Ureter (tissue), 1 donor: Measurements from ENCODE around the gene PLAC1. TPM values are rescaled to one million over a fixed set of nuclear protein-coding genes. Genes with fewer than 3 reads are reported as not detected.

Source experiments
- DNase-seq: peaks from one replicate; pipeline ENCODE4 v3.0.0-alpha.2; 2020; ENCODE audit warnings: low spot score
- total RNA-seq: library from RNA; stranded (reverse); gene quantifications from one replicate; pipeline ENCODE4 v1.2.4, GENCODE V29; 2023
- donor health status: DM: yes; HTN: yes; CAD: no.

Gene PLAC1
- total RNA-seq, 1 donor from 2014 or later = 0.42 TPM

DNA sequence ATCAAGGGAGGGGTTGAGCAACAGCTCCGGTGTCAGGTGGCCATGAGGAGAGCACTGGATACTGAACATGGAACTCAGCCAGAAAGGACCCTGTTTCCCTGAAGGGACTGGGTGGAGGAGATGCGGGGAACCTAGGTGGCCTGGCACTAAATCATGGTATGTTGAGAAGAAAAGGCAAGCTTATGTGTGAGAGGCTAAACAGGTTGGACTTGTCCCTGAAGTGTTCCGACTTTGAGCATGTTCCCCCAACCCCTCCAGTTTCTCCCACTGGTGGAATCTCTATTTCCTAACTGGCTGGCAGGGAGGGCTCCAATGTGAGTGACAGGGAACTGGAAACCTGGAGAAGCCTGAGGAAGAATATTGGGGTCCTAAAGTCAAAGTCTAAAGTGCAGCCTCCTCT lies 69.5 kb downstream of the PLAC1 start:
- DNase-seq = no peak

DNA sequence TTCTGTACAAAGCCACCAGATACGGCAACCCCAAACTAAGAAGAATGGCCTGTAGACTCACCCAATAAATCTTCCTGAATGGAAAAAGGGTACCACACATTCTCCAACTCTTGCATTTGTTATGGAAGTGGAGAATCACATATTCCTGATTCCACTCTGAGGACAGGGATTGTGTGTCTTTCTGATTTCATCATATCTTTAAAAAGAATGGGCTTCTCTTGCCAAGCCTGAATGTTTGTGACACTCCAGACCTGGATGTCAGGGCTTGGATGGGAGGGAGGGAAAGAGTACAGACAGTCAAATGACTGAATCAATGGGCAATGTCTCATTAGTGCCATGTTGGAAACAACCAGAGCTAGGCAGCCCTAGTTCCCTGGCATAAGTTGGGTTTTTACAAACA lies 77.4 kb downstream of the PLAC1 start:
- DNase-seq = no peak

DNA sequence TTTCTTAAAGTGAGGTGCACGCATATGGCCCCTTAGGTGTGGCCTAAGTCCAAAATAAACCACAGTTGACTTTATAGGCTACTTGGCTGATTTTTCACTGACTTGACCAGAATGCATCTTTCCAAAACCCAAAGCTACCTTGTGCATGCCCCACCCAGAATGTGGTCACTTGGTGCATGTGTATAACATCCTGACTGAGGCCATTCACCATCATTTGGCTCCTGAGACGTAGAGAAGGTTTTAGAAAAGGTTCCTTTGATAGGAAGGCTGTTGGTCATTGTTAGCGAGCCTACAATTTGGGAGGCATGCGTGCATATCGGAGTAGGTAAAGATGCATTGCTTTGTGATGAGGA lies 84.6 kb downstream of the PLAC1 start:
- no peak for DNase-seq

DNA sequence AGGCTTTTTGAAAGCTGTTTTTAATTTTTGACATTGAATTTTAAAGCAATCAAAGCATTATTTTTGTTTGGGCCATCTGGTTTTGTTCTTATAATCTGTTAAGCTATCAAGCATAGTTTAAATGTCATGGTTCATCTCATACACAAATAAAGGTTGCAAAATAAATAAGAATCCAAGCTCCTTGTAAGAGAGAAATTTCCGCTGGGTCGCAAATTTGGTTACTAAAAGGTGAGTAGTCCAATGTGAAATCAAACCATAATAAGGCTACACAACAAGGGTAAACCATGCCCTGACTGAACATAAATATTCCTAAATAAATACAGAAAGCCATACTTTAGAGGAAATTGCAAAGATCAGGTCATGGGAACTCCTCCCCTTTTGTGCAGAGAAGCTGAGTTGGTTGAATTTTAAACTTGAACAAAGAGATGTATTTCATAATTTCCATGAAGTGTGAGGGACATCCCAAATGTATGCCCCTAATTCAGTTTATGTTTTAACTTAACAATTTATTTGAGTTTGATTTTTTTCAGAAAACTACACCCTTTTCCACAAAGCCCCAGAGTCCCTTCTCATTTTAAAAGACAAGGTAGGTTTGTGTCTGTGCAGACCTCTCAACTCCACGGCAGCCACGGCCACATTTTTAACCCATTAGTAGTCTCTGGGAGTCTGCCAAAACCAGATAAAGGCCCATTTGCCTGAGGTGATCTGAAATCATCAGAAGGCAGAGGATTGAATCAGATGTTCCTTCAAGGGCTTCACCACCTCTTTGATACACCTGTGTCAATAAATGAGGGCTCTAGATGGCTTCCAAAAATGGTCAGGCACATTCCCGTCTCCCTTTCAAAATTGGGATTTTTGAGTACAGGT lies 85.2 kb downstream of the PLAC1 start:
- no peak for DNase-seq

DNA sequence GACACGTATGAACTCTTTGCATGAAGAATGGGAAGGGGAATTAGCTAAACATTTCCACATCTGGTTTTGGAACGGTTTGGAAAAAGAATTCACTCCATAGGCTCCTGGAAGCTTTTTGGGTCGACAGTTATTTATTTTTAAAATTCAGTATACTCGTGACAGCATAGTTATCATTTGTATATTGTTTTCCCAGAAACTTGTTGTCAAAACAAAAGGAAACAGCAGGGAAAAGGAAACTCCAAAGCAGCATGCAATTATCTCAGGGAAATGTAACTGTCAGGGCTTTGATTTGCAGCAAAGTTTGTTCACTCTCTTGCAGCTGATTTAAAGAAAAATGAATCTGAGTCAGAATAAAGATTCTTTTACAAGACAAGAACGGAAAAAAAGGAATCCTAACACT lies 86.5 kb downstream of the PLAC1 start:
- no peak for DNase-seq

DNA sequence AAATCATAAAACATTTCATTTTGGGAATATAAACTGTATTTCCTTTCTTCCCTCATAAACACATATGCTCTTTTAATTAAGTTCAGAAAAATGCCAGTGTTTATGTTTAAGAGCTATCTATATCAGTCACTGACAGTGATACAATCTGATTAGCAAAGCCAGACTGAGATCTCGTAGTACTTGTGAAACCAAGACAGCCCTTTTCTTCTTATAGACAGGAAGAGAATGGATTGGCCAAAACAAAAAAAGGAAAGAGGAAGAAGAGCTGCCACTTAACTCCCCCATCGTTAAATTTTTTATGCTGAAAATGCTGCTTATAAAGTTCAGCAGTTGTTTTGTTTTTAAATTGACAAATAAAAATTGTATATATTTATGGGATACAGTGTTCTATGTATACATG lies 87.4 kb downstream of the PLAC1 start:
- DNase-seq = no peak

DNA sequence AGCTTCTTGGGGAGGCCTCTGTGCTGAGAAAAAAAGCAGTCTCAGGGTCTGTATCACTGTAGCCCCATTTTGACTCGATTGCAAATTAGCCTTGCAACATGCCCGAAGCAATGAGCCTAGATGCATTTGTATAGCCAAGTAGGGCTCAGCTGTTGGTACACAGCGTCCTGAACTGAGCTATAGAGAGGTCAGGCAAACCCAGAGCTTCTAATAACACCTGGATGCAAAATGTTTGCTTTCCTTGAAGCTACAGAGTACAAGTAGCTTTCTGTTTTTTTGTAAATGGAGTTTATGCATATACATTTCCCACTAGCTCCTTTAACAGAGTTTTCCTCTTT lies 87.8 kb downstream of the PLAC1 start:
- DNase-seq = no peak

DNA sequence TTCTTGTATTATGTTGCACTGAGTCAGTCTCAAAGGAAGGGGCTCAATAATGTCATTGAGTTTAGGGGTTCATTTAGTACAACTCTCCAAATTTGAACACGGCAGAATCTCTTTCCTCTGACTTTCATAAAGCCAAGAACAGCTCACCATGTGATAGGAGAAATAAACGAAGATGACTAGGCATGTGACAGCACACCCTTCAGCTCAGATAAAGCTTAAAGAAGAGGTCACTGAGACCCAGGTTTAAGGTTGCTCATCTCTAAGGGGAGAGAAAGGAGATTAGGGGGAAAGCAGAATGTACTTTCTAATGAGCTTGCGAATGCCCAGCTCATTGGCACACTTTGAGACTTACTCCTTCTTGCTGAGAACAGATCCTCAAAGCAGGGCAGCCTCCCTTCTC lies 89.0 kb downstream of the PLAC1 start:
- no peak for DNase-seq

DNA sequence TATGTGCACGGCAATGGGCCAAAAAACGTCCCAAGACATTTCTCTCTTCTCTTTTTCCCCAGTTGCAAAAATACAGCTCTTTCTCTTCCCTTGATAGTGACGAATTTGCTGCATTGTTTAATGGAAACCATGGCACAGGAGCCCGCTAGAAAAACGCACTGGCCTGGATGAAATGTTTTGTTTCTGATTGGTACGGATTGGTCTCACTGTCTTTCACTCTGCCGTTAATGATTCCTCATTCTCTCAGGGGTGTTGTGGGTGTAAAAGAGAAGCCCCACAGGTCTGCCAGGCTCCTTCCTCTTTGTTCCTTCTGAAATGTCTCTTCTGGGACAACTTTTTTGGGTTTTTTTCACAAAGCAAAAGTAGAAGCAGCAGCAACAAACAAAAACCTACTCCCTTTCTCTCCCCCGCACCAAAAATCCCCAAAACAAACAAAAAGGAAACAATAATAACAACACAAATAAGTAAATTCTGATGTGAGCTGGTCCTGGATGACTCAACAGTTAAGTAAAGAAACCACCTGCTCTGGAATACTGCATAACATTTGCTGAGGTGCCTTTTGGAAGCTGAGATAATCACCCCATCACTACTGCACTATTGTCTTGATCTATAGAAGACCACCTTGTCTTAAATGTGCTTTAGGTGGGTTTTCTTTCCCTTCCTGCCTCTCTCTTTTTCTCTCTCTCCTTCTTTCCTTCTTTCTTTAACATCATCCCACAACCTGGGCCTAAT lies 89.8 kb downstream of the PLAC1 start:
- no peak for DNase-seq

DNA sequence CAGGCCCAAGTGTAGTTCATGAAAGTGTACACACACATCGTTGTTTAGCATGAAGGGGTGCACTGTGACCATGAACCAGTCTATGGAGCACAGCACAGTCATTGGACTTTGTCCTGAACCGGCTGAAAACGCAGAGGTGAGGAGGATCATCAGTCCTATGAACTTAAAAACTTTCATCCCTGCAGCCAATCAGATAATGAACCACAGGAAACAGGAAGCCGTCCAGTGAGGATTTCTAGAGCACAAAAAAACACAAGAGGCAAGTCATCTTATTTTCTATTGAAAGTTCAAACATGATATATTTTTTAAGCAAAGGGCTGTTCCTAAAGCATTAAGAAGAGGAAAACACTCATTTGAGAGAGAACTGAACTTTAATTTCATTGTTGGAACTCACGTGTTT lies 91.8 kb downstream of the PLAC1 start:
- no peak for DNase-seq

DNA sequence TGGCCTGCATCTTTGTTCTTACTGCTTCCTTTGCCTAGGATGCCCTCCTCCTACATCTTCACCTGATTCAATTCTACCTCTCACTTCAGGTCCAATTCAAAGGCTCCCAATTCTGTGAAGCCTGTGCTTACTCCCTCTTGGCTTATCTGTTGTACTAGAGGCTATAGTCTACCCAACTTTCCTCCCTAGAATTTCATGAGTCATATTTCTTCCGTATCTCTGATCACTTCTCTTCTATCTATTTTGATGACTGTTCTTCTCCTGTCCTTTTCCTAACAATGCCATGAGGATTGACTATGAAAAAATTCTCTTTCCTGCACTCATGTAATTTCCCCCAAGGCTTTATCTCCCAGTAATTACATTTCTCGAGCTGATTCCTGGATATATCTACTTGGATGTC lies 96.3 kb downstream of the PLAC1 start:
- DNase-seq = no peak

DNA sequence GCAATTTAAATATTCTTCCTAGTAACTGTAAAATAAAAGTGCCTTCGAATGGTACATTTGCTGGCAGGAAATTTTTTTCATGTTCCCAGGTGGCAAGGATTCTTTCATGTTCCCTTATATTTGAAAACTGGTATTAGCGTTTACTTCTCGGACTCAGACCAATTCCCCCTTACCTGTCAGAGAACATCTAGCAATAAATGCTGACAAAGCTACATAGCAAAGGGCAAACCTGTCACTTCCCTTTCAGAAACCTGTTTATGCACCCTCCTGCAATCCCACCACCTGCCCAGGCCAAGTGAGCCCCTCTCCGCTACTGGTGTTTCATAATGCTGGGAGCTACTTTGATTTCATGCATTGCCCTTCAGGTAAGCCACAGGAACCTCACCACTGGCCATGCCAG lies 100.1 kb downstream of the PLAC1 start:
- DNase-seq = no peak

DNA sequence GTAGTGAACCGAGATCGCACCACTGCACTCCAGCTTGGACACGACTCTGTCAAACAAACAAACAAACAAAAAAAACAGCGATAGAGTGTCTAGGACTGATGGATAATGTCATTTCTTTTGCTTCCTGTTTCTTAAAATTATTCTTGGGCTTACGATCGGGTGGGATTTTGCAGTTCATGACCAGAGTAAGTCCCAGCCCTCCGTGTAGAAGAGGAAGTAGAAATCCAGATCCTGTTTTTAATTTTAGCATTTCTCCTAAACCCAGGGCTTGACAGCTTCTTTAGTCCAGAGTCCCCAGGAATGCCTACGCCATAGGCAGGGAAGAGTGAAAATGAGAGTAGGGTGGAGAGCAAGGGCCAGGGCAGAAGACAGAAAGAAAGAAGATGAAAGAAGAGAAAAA lies 104.0 kb downstream of the PLAC1 start:
- DNase-seq = no peak

DNA sequence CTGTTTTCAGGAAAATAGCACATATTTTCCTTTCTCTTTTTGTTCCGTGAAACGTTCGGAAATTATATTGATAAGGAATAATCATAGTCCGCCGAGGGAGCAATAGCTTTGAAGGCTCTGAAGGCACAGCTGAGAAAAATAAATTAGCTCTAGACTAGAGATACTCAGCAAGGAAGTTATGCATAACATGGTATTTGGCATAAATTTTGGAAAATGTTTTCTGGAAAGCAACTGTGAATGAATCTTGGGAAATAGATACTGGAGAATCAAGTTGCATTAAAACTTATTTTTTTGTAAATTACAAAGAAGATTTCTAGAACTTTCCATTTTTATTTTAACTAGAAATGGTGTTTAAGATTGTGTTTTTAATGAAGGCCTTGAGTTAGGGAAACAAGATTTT lies 105.9 kb downstream of the PLAC1 start:
- DNase-seq = no peak

DNA sequence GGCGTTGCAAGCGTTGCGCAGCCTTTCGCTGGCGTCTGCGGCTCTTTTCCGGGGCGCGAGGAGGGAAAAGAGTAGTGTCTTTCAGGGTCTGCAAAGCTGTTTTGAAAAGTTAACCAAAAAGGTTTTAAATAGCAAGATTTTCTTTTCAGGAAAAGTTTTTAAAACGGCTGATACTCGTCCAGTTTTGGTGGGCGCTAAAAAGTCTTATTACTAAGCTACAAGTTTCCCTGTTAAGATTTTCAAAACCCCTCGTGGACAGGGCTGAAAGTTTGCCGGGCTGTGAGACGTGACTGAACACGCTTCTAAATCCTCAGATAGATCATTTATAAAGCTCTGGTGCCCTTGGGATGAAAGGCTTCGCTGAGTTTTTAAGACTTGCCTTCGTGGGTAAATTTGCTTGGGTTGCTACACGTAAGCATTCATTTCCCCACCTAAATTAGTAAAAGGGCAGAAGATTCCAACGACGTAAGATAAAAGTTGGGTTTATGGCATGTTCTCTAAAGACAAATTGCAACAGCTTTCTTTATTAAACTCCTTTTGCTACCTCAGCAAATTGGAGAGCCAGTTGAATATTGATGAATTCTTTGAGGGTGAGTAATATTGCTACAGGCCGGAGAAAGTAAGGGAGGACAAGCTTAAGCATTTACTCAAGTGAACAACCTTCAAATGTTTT lies 106.8 kb downstream of the PLAC1 start:
- DNase-seq = no peak

DNA sequence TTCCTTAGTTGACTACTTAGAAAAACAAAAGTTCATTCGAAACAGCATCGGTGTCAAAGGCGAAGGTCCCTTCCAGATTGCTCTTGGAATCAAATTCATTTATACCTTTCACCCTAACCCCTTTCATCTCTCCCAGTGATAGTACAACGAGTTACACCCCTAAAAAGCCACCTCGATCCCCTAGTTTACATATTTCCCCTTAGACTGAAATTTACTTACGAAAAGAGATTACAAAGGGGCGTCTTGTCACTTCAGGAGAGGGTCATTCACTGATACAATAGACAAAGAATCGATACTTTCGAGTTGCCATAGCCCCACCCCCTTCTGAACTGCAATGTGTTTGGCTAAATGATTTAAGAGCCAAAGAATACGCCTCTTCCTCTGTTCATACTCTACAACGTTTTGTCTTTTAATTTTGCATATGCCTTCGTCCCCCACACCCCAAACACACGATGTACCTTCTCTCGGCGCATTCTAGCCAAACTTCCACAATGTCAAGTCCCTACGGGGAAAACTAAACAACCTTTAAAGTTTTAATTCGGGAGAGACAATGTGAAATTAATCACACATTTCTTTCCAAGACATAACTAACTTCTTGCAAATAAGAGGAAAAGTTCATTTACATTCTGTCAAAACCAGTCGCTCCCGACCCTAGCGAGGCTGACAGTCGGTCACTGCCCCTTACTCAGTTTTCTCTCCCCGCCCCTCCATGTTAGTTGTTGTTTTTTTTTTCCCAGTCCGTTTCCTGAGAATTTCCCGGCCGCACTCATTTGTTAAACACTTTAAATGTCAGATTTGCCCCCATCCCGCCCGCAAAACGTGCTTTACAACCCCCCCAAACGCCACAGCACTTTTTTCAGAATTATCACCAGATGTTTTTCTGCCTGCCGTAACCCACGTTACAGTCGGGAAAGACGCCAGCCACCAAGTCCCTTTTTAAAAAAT lies 109.7 kb downstream of the PLAC1 start:
- no peak for DNase-seq

DNA sequence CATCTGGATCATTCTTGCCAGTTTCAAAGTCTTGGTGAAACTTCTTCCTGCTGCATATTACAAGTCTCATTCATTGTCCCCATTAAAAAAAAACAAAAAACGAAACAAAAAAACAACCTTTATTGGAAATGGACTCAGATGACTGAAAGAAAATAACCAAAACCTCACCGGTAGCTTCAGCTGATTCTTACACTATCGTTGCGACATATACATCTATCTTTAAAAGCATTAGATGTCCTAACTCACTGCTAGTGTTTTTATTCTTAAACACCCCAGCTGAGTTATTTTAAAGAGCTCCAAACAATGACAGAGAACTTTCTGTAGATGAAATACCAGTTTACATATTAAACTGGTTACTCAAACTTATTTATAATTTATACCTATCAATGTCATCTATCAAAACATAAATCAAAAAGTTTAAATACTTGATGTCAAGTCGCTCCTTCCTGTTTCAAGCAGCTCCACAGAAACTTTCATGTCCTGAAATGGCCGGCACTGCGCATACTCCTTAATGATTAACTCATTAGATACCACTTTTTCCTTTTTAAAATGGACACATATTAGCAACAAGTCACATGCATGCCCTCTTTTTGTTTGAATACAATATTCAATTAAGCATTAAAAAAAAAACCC lies 111.1 kb downstream of the PLAC1 start:
- no peak for DNase-seq

DNA sequence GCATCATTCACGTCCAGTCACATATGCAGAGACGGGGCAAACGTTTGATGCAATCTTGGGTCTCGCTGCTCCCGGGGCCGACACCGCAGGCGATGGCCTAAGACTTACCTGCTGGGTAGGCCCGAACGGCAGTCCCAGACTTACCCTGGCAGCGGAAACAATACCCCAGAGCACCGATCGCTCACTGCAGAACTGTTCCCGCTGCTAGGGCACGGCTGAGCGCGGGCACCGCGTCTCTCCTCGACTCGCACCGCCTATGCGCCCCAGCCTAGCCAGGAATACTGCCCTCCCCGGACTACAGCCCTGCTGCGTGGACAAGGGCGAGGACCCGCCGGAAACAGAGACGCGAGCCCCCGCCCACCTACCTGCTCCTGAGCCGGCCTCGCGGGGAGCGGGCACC lies 112.1 kb downstream of the PLAC1 start:
- no peak for DNase-seq

DNA sequence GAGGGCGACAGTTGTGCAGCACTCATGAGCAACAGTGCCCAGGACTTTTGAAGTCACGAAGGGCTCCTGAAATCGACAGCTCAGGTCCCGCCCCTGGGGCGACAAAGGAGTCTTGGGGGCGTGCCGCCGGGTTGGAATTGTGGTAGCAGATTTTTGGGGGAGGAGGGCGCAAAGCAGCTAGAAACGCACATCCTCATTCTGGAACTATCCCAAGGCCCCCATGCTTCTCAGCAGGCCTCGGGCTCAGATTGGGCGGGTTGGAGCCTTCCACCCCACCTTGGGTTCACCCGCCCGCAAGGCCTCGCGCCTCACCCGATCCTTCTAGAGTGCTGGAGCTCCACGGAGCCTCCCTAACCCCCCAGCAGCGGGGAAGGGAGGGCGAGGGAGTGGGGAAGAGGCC lies 112.8 kb downstream of the PLAC1 start:
- DNase-seq = no peak

DNA sequence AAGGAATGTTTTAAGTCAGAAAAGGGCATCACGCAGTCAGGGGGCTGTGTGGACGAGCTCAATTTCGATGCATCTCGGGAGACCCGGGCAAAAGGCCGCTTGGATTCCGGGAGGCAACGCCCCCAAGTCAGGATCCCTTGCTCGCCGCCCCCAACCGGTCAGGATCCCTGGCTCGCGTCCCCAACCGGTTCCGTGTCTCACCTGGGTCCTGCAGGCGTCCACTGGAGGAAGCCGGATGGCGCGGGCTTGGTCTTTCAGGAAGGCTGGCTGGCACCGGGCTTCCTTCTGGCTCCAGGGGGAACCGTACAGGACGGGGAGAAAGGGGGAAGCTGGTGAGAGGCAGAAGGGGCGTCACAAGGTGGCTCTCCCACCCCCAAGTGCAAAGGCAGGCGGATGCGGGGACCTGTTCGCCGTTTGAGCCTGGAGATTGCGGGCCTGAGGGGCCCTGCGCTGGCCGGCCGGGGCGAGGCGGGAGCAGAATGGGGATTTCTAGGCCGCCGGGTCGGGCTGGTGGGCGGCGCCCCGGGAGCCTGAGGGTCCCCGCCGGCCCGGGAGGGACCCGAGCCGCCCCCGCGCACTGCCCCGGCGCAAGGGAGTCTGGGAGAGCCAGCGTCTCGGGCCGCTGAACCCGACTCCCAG lies 113.6 kb downstream of the PLAC1 start:
- DNase-seq = no peak

DNA sequence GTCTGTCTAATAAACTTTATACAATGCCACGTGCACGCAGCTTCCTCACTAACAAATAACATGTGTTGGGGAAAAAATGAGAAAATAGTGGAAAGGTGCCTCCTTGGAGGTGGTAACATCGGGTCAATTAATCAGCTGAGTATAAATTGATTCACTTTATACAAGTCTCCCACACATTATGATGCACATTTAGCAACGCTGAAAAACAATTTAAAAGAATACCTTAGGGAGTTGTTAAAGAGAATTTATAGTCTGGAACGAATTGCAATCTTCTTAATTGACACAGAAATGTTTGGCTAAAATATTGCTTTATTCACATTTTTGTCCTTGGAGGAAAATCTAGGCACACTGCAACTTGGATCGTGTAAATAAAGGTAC lies 114.1 kb downstream of the PLAC1 start:
- no peak for DNase-seq
